IPS DF 6.9 (cell line): Measurements from ENCODE around the gene PLD3.
"Not testable (repeated sequence)": the region's sequence is repeated elsewhere in the genome, so short reads cannot be mapped to it uniquely, and the experiment has no call there.

Experiments used
- DNase-seq: peaks from one replicate; pipeline ENCODE4 v3.0.0-alpha.2; 2013; ENCODE audit warnings: low read depth, low spot score
- H3K27ac ChIP-seq: one replicate; pipeline ENCODE4 v1.5.1; 2013; ENCODE audit warnings: low read length, control low read depth
- H3K27me3 ChIP-seq: 2 replicates; pipeline ENCODE4 v1.6.1; 2013; ENCODE audit warnings: mild to moderate bottlenecking, low read length; ENCODE audit not compliant: control insufficient read depth, insufficient read depth
- H3K36me3 ChIP-seq: 2 replicates; pipeline ENCODE4 v1.6.1; 2013; ENCODE audit warnings: low read length; ENCODE audit not compliant: control insufficient read depth, insufficient read depth
- H3K4me1 ChIP-seq: 2 replicates; pipeline ENCODE4 v1.6.1; 2013; ENCODE audit warnings: low read length; ENCODE audit not compliant: control insufficient read depth, insufficient read depth
- H3K4me3 ChIP-seq: 2 replicates; pipeline ENCODE4 v1.5.1; 2013; ENCODE audit warnings: mild to moderate bottlenecking, low read length
- H3K9me3 ChIP-seq: 2 replicates; pipeline ENCODE4 v1.6.1; 2013; ENCODE audit warnings: low read length, inconsistent platforms; ENCODE audit not compliant: control insufficient read depth, insufficient read depth
- WGBS: extraction: QIAGEN DNeasy Blood & Tissue Kit; methylation state at CpG from one replicate; pipeline ENCODE4 v1.1.7; 2013; ENCODE audit warnings: mixed read lengths, missing lambda C conversion rate; ENCODE audit not compliant: insufficient read length, insufficient coverage; 5-methylcytosine and 5-hydroxymethylcytosine counted together

The PLD3 gene

DNA sequence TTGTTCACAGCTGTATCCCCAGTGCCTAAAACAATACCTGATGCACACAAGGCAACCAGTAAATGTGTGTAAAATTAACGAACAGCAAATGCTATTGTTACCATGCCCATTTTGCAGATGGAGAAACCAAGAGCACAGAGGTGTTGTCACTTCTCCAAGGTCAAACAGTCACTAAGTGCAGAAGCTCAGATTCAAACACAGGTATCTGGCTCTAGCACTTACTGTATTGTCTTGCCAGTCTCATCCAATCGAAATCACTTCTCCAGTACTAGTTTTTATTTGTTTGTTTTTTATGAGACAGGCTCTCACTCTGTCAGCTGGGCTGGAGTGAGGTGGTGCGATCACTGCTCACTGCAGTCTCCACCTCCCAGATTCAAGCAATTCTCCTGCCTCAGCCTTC, 13.7 kb downstream of the PLD3 start:
- Histone ChIP-seq H3K4me1 (0 out of 2 replicates have a peak, but pooled peaks cover 3% of the 10 kb centered on the region), H3K36me3 (no peaks in the 10 kb centered on the region), H3K9me3 (no peaks in the 10 kb centered on the region), H3K4me3 (no peak overlapping the region), H3K27me3 (no peaks in the 10 kb centered on the region), H3K27ac (no peak overlapping the region)
- no peak for DNase-seq
- no CpG with 5 or more reads among the region's 3 CpGs for WGBS

DNA sequence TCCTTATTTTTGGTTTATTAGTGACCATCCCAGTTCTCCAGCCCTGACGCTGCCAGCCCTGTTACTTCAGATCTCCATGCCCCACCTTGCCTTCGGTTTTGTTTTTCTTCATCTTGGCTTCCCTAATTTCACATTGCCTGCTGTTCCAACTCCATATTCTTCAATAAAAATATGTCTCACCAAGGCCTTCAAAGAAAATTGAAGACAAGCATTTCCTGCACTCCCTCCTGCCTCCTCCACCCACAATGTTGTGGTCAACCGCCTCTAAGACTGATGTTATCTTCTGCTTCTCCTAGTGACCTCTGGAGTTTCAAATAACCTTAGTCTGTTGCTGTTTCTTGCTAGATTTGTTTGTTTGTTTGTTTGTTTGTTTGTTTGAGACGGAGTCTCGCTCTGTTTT, 14.6 kb downstream of the PLD3 start:
- H3K4me3 ChIP-seq: no peak overlapping the region
- WGBS: no CpG with 5 or more reads among the region's 5 CpGs
- no peak overlapping the region for H3K27ac ChIP-seq
- H3K36me3 ChIP-seq: peaks cover 5% of the 10 kb centered on the region
- no peaks in the 10 kb centered on the region for H3K9me3 ChIP-seq
- H3K27me3 ChIP-seq: no peaks in the 10 kb centered on the region
- DNase-seq: no peak
- 0 out of 2 replicates have a peak, but pooled peaks cover 3% of the 10 kb centered on the region for H3K4me1 ChIP-seq

DNA sequence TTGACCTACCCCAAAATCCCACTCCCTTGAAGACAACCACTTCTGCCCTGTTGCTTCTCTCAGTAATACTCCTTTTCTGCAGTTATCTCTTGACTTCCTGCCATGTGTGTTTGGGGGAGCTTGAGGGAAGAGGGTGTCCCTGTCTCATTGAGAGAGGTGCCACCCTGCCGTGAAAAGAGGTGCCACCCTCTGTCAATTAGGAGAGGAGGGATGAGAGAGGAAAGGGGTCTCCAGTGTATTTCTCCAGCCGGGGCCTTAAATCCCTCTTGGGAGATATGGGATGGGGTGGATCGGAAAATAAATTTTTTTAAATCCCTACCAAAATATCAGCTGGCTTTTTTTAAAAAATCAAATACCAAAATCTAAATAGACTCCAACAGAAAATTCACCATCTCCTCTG, 16.5 kb downstream of the PLD3 start:
- Histone ChIP-seq H3K4me3 (no peak overlapping the region), H3K4me1 (0 out of 2 replicates have a peak, but pooled peaks cover 3% of the 10 kb centered on the region), H3K36me3 (peaks cover 5% of the 10 kb centered on the region), H3K27ac (no peak overlapping the region), H3K27me3 (no peaks in the 10 kb centered on the region), H3K9me3 (no peaks in the 10 kb centered on the region)
- whole genome bisulfite sequencing: no CpG with 5 or more reads among the region's 3 CpGs
- no peak for DNase-seq

DNA sequence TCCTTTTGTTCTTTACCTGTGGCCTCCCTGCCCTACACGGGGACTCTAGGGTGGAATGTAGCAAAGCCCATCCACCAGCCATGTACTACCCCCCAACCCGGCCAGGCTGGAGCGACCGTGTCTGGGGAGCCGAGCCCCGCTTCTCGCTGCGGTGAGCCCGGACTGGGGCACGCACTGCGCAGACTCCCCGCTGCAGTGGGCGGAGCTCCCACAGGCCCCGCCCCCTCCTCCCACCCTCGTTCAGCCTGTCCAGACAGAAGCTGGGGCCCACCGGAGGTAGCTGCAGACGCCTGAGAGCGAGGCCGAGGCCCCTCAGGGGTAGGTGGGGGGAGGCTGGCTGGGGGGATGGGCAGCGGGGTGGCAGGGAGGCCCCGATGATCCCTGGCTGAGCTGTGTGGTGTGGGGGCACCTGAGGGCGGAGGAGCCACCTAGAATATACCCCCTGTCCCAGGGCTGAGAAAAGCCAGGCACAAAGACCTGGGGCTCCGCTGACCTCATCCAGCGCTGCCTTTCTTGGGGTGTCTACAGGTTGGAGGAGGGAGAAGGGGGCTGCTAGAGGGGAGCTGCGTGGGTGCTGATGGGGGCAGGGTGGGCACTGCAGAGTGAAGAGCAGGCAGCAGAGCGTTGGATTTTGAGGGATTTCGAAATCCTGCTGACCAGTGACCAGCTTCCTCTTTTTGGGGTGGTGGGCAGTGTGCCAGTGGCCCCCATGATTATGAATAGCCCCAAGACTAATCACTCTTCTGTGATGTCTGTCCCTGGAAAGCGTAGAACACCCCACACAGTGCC, 17.3 kb downstream of the PLD3 start:
- DNase-seq: peak; percentile 70
- Histone ChIP-seq H3K27me3 (no peaks in the 10 kb centered on the region), H3K4me3 (peak overlapping the region; percentile 45; the same call in 1 of the 2 replicates), H3K4me1 (0 out of 2 replicates have a peak, but pooled peaks cover 3% of the 10 kb centered on the region), H3K27ac (no peak overlapping the region), H3K36me3 (peaks cover 5% of the 10 kb centered on the region), H3K9me3 (no peaks in the 10 kb centered on the region)
- no CpG with 5 or more reads among the region's 28 CpGs for WGBS

DNA sequence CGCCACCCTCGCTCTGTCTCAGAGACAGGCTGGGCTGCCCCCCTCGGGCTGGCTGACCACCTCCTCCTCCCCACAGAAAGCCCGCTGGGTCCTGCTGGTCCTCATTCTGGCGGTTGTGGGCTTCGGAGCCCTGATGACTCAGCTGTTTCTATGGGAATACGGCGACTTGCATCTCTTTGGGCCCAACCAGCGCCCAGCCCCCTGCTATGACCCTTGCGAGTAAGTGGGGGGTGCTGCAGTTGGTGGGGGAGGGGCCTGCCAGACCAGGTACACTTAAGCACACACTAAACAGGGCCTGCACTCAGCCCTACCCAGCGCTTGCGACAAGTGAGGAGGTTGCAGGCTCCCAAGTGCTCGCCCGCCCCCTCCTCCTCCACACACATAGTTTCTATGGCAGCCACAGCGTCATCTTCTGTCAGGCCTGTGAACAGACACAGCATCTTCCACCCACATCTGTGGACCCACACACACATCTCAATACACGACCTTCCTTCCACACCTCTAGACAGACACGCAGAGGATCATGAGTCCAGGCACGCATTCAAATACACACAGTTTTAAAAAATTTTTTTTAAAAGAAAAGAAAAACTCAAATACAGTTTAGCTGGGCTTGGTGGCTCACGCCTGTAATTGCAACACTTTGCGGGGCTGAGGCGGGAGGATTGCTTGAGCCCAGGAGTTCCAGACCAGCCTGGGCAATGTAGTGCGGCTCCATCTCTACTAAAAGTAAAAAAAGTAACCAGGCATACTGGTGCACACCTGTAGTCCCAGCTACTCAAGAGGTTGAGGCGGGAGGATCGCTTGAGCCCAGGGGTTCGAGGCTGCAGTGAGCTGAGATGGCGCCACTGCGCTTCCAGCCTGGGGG, 18.4 kb downstream of the PLD3 start:
- no peaks in the 10 kb centered on the region for H3K9me3 ChIP-seq
- WGBS: no CpG with 5 or more reads among the region's 27 CpGs
- 0 out of 2 replicates have a peak, but pooled peaks cover 3% of the 10 kb centered on the region for H3K4me1 ChIP-seq
- no peaks in the 10 kb centered on the region for H3K27me3 ChIP-seq
- H3K36me3 ChIP-seq: peaks cover 9% of the 10 kb centered on the region
- peak overlapping the region; percentile 10; the same call in 1 of the 2 replicates for H3K4me3 ChIP-seq
- DNase-seq: no peak
- no peak overlapping the region for H3K27ac ChIP-seq

DNA sequence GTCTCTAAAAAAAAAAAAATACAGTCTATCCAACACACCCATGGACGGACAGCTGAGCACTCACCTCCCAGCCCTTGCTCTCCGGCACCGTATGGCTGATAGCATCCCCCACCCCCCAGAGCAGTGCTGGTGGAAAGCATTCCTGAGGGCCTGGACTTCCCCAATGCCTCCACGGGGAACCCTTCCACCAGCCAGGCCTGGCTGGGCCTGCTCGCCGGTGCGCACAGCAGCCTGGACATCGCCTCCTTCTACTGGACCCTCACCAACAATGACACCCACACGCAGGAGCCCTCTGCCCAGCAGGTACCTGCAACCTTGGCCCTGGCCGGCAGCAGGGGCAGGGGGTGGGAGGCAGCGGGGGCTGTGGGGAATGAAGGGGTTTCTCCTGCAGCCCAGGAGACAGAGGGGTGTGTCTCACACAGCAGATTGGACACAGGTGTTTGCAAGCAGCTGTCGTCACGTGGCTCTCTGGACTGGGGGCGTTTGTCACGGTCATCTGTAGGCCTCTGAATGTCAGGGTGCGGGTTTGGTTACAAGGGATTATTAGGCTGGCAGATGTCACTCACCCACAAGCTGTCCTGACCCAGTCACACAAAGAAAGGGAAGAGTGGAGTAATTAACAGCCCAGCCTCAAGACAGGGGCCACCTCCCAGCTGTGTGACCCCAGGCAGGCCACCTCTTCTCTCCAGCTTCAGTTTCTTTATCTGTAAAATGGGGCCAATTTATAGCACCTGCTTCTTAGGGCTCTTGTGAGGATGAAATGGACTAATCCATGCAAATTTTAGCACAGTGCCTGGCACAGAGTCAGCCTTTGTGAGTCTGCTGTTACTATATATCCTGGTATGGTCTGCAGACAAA, 19.3 kb downstream of the PLD3 start:
- Histone ChIP-seq H3K4me3 (no peak overlapping the region), H3K9me3 (no peaks in the 10 kb centered on the region), H3K27ac (no peak overlapping the region), H3K27me3 (no peaks in the 10 kb centered on the region), H3K4me1 (0 out of 2 replicates have a peak, but pooled peaks cover 3% of the 10 kb centered on the region), H3K36me3 (peaks cover 11% of the 10 kb centered on the region)
- WGBS: no CpG with 5 or more reads among the region's 16 CpGs
- no peak for DNase-seq

DNA sequence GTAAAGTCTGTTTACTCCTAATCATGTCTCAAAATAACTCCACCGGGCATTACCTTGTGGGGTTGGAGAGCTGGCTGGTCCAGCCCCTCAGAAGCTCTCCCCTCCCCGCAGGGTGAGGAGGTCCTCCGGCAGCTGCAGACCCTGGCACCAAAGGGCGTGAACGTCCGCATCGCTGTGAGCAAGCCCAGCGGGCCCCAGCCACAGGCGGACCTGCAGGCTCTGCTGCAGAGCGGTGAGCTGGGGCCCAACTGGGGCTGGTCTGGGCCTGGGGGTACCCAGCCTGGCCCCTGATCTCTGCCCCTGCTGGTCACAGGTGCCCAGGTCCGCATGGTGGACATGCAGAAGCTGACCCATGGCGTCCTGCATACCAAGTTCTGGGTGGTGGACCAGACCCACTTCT, 21.3 kb downstream of the PLD3 start:
- WGBS: no CpG with 5 or more reads among the region's 12 CpGs
- H3K4me3 ChIP-seq: no peak overlapping the region
- no peaks in the 10 kb centered on the region for H3K27me3 ChIP-seq
- no peak for DNase-seq
- H3K9me3 ChIP-seq: no peaks in the 10 kb centered on the region
- 0 out of 2 replicates have a peak, but pooled peaks cover 3% of the 10 kb centered on the region for H3K4me1 ChIP-seq
- H3K36me3 ChIP-seq: peaks cover 17% of the 10 kb centered on the region
- H3K27ac ChIP-seq: no peak overlapping the region

DNA sequence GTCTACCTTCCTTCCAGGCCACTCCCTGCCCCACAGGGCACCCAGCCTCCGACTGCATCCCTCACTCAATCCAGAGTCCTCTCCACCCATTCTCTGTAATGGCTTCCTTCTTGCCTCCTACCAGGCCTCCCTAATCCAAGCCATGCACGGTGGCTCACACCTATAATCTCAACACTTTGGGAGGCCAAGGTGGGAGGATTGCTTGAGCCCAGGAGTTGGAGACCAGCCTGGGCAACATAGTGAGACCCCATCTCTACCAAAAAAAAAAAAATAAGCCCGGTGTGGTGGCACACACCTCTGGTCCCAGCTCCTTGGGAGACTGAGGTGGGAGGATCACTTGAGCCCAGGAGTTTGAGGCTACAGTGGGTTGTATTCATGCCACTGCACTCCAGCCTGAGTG, 21.8 kb downstream of the PLD3 start:
- peaks cover 17% of the 10 kb centered on the region for H3K36me3 ChIP-seq
- not testable (repeated sequence) for H3K27me3 ChIP-seq, DNase-seq, H3K4me3 ChIP-seq, H3K27ac ChIP-seq, H3K9me3 ChIP-seq, H3K4me1 ChIP-seq
- WGBS: no CpG with 5 or more reads among the region's 3 CpGs

DNA sequence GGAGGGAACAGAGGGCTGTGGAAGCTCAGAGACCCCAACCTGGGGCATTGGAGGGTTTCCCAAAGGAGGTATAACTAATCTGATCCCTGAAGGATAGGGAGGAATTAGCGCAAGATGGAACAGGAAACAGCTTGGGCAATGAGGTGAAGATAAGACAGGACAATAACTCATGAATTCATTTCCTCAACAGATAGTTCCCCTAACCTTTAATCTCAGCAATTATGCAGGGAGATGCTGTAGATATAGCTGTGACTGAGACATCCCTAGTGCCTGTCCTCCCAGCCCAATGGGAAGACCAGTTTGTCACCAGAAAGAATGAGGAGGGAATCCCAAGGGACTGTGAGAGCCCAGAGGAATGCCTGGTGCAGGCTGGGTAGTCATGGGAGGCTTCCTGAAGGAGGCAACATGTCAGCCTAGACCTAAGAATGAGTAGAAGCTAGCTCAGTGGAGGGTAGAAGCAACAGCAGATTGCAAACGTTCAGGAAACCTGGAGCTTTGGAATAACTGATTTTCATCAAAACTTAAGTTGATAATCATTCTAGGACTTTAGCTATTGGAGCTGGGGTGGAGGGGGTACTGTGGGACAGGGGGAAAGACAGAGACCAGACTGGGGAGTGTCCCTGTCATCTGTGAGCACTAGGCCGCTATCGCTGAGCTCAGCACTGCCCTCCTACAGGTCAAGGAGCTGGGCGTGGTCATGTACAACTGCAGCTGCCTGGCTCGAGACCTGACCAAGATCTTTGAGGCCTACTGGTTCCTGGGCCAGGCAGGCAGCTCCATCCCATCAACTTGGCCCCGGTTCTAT, 22.7 kb downstream of the PLD3 start:
- Histone ChIP-seq H3K4me1 (0 out of 2 replicates have a peak, but pooled peaks cover 3% of the 10 kb centered on the region), H3K4me3 (no peak overlapping the region; the same call in 1 of the 2 replicates), H3K9me3 (no peaks in the 10 kb centered on the region), H3K27me3 (no peaks in the 10 kb centered on the region), H3K36me3 (peaks cover 17% of the 10 kb centered on the region), H3K27ac (no peak overlapping the region)
- DNase-seq: no peak
- no CpG with 5 or more reads among the region's 7 CpGs for WGBS
